GM15510 (cell line): ENCODE data around the gene CNPY4.

ENCODE experiments used
- POLR2A ChIP-seq: IDR thresholded peaks from 3 replicates; pipeline ENCODE4 v1.6.1; 2011; ENCODE audit warnings: borderline replicate concordance; ENCODE audit not compliant: insufficient read length; ENCODE audit errors: extremely low read depth

CNPY4 gene

GRCh38 chr7:100160067-100160466 is 40.6 kb downstream of the CNPY4 start:
- no peak for TF ChIP-seq POLR2A

GRCh38 chr7:100163006-100163531 is 43.6 kb downstream of the CNPY4 start:
- TF ChIP-seq POLR2A = no peak

GRCh38 chr7:100163871-100164270 is 44.4 kb downstream of the CNPY4 start:
- no peak for TF ChIP-seq POLR2A

GRCh38 chr7:100166317-100166940 is 47.0 kb downstream of the CNPY4 start:
- TF ChIP-seq POLR2A = no peak

- no peak for TF ChIP-seq POLR2A
Measured at GRCh38 chr7:100166970-100167911, 47.8 kb downstream of the CNPY4 start.

GRCh38 chr7:100167912-100168323 is 48.5 kb downstream of the CNPY4 start:
- no peak for TF ChIP-seq POLR2A

- TF ChIP-seq POLR2A = no peak
Measured at GRCh38 chr7:100169147-100169850, 49.9 kb downstream of the CNPY4 start.

GRCh38 chr7:100170101-100170897 is 50.9 kb downstream of the CNPY4 start:
- TF ChIP-seq POLR2A = no peak

- TF ChIP-seq POLR2A = no peak
Measured at GRCh38 chr7:100171087-100171681, 51.8 kb downstream of the CNPY4 start.

GRCh38 chr7:100171840-100172239 is 52.4 kb downstream of the CNPY4 start:
- TF ChIP-seq POLR2A = no peak

- no peak for TF ChIP-seq POLR2A
Measured at GRCh38 chr7:100173806-100174495, 54.5 kb downstream of the CNPY4 start.

GRCh38 chr7:100174582-100174981 is 55.1 kb downstream of the CNPY4 start:
- TF ChIP-seq POLR2A = no peak
